ENCODE results near the gene PPT2. TPM values are rescaled to one million over a fixed set of nuclear protein-coding genes. Genes with fewer than 3 reads are reported as not detected.

The PPT2 gene
- total and polyA plus RNA-seq, 2 of the 13 experiments (the other 11 are each of a cell fraction or from before 2014, with no cell fraction given), result 39.2 to 61.8 TPM

DNA sequence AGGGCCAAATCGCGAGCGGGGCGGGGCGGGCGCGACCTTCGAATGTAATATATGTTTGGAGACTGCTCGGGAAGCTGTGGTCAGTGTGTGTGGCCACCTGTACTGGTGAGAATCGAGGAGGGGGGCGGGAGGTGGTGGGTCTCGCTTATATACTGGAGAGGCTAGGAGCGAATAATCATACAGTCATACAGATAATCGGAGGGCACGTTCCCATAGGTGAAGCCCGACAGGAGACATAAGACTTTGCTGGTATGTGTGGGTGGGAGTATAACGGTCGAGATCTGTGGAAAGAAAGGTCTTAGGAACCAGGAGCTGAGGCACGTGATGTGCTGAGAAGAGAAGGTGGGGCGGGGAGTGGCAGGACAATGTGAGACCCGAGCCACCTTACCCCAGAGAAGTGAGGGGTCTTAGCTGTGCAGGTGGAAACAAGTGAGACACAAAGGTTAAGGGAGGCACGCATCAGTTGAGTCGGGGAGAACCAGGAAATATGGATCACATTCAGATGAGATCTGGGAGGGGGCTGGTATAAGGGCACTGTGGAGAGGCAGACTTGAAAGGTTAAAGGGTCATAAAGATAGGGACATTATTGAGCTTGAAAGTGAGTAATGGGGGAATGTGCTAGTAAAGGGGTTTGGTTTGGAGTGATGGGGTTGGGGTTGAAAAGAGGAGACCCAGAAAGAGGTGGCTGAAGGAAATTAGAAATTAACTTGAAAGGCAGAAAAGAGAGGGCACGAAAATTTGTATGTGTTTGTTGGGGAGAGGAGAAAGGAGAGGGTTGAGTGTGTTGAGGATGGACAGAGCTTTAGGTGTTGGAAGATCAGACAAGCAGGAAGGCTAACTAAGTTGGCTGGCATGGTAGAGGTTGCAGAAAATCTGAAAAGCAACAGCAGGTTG, 24.9 kb downstream of the PPT2 start (continued):
- TF ChIP-seq MYC (CRISPR knock-in tag; IDR thresholded peaks at IDR 0.05; ENCODE audit: borderline replicate concordance) (peak; percentile 58; the same call in 1 of the 2 replicates), ZNF605 (CRISPR knock-in tag; IDR thresholded peaks at IDR 0.05) (0 out of 2 replicates have a peak, but pooled peaks have one; percentile 8), ZNF589 (CRISPR knock-in tag; conservative IDR thresholded peaks at IDR 0.05) (peak; percentile 57; the same call in 1 of the 2 replicates), SMAD3 (CRISPR knock-in tag; IDR thresholded peaks at IDR 0.05) (peak; percentile 62; the same call in 1 of the 2 replicates), KDM5B (CRISPR knock-in tag; IDR thresholded peaks at IDR 0.05; ENCODE audit: borderline replicate concordance) (no peak), HES4 (CRISPR knock-in tag; IDR thresholded peaks at IDR 0.05; ENCODE audit: borderline replicate concordance) (no peak), ZBTB38 (CRISPR knock-in tag; IDR thresholded peaks at IDR 0.05) (peak; percentile 15; the same call in 1 of the 2 replicates), MED1 (CRISPR knock-in tag; IDR thresholded peaks at IDR 0.05) (peak; percentile 31; the same call in 1 of the 2 replicates), ZNF777 (CRISPR knock-in tag; IDR thresholded peaks at IDR 0.05) (no peak), ZNF10 (CRISPR knock-in tag; IDR thresholded peaks at IDR 0.05; ENCODE audit: borderline replicate concordance, low read depth) (no peak), BRD4 (CRISPR knock-in tag; IDR thresholded peaks at IDR 0.05) (peak; percentile 70; the same call in 1 of the 2 replicates), ZNF260 (CRISPR knock-in tag; IDR thresholded peaks at IDR 0.05; ENCODE audit: borderline replicate concordance, low read depth) (no peak), SP5 (CRISPR knock-in tag; IDR thresholded peaks at IDR 0.05; ENCODE audit: borderline replicate concordance, low read depth) (peak; percentile 55), TAF15 (IDR thresholded peaks at IDR 0.05; ENCODE audit: low read depth, low read length, poor library complexity, severe bottlenecking) (no peak), KLF15 (CRISPR knock-in tag; IDR thresholded peaks at IDR 0.05; ENCODE audit: borderline replicate concordance) (no peak), SAP130 (CRISPR knock-in tag; IDR thresholded peaks at IDR 0.05; ENCODE audit: low read depth) (peak; percentile 57; the same call in 1 of the 2 replicates), POGZ (CRISPR knock-in tag; IDR thresholded peaks at IDR 0.05) (peak; percentile 41; the same call in 1 of the 2 replicates), ARNTL (CRISPR knock-in tag; IDR thresholded peaks at IDR 0.05) (no peak)
- TF ChIP-seq, protein P1, sequence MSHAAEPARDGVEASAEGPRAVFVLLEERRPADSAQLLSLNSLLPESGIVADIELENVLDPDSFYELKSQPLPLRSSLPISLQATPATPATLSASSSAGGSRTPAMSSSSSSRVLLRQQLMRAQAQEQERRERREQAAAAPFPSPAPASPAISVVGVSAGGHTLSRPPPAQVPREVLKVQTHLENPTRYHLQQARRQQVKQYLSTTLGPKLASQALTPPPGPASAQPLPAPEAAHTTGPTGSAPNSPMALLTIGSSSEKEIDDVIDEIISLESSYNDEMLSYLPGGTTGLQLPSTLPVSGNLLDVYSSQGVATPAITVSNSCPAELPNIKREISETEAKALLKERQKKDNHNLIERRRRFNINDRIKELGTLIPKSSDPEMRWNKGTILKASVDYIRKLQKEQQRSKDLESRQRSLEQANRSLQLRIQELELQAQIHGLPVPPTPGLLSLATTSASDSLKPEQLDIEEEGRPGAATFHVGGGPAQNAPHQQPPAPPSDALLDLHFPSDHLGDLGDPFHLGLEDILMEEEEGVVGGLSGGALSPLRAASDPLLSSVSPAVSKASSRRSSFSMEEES (CRISPR knock-in tag; IDR thresholded peaks at IDR 0.05), result 0 out of 2 replicates have a peak, but pooled peaks have one; percentile 28
- TF ChIP-seq, protein P2, sequence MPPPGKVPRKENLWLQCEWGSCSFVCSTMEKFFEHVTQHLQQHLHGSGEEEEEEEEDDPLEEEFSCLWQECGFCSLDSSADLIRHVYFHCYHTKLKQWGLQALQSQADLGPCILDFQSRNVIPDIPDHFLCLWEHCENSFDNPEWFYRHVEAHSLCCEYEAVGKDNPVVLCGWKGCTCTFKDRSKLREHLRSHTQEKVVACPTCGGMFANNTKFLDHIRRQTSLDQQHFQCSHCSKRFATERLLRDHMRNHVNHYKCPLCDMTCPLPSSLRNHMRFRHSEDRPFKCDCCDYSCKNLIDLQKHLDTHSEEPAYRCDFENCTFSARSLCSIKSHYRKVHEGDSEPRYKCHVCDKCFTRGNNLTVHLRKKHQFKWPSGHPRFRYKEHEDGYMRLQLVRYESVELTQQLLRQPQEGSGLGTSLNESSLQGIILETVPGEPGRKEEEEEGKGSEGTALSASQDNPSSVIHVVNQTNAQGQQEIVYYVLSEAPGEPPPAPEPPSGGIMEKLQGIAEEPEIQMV (CRISPR knock-in tag; IDR thresholded peaks at IDR 0.05; ENCODE audit: low read depth), result 0 out of 2 replicates have a peak, but pooled peaks have one; percentile 28
- TF ChIP-seq, protein P3, sequence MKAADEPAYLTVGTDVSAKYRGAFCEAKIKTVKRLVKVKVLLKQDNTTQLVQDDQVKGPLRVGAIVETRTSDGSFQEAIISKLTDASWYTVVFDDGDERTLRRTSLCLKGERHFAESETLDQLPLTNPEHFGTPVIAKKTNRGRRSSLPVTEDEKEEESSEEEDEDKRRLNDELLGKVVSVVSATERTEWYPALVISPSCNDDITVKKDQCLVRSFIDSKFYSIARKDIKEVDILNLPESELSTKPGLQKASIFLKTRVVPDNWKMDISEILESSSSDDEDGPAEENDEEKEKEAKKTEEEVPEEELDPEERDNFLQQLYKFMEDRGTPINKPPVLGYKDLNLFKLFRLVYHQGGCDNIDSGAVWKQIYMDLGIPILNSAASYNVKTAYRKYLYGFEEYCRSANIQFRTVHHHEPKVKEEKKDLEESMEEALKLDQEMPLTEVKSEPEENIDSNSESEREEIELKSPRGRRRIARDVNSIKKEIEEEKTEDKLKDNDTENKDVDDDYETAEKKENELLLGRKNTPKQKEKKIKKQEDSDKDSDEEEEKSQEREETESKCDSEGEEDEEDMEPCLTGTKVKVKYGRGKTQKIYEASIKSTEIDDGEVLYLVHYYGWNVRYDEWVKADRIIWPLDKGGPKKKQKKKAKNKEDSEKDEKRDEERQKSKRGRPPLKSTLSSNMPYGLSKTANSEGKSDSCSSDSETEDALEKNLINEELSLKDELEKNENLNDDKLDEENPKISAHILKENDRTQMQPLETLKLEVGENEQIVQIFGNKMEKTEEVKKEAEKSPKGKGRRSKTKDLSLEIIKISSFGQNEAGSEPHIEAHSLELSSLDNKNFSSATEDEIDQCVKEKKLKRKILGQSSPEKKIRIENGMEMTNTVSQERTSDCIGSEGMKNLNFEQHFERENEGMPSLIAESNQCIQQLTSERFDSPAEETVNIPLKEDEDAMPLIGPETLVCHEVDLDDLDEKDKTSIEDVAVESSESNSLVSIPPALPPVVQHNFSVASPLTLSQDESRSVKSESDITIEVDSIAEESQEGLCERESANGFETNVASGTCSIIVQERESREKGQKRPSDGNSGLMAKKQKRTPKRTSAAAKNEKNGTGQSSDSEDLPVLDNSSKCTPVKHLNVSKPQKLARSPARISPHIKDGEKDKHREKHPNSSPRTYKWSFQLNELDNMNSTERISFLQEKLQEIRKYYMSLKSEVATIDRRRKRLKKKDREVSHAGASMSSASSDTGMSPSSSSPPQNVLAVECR (CRISPR knock-in tag; IDR thresholded peaks at IDR 0.05; ENCODE audit: borderline replicate concordance), result peak; percentile 78
